Measurements from ENCODE around the gene NNMT. TPM values are rescaled to one million over a fixed set of nuclear protein-coding genes. Genes with fewer than 3 reads are reported as not detected.
A peak's percentile ranks its signal among the peaks of the same experiment; 100 is the strongest.

The NNMT gene
- total and polyA plus RNA-seq, 9 of the 15 experiments (the other 6 are each of a cell fraction or from before 2014, with no cell fraction given), result 6.1 to 15.0 (median 11.2) TPM

- no peak for TF ChIP-seq U2AF1 (optimal IDR thresholded peaks at IDR 0.05; ENCODE audit: low read depth, low read length)
- peak; percentile 64; the same call in 1 of the 2 replicates for TF ChIP-seq ZNF589 (CRISPR knock-in tag; IDR thresholded peaks at IDR 0.05; ENCODE audit: low read depth)
- no peak for TF ChIP-seq ZEB2 (IDR thresholded peaks at IDR 0.05)
- no peak for TF ChIP-seq FOXP1 (CRISPR knock-in tag; IDR thresholded peaks at IDR 0.05)
- peak; percentile 66 for TF ChIP-seq SMAD4 (CRISPR knock-in tag; conservative IDR thresholded peaks at IDR 0.05)
- TF ChIP-seq MGA (IDR thresholded peaks at IDR 0.05), result peak; percentile 74
- TF ChIP-seq GTF2A2 (tag; IDR thresholded peaks at IDR 0.05), result no peak
- no peak for TF ChIP-seq KLF10 (CRISPR knock-in tag; IDR thresholded peaks at IDR 0.05)
- TF ChIP-seq, protein P1, sequence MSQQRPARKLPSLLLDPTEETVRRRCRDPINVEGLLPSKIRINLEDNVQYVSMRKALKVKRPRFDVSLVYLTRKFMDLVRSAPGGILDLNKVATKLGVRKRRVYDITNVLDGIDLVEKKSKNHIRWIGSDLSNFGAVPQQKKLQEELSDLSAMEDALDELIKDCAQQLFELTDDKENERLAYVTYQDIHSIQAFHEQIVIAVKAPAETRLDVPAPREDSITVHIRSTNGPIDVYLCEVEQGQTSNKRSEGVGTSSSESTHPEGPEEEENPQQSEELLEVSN (IDR thresholded peaks at IDR 0.05; ENCODE audit: borderline replicate concordance in 1 of 2, extremely low read depth in 1 of 2, insufficient read depth in 1 of 2, insufficient read length in 1 of 2, low read depth in 1 of 2, low read length in 1 of 2, poor library complexity in 1 of 2, severe bottlenecking in 1 of 2), result peak in 1 of 2 experiments; percentile 54
- TF ChIP-seq RCOR1 (IDR thresholded peaks at IDR 0.05; ENCODE audit: borderline replicate concordance in 1 of 2, low read depth in 2 of 2, low read length in 2 of 2), result 0 out of 4 replicates have a peak, but pooled peaks of 1 of the 2 experiments have one; percentile 29
- TF ChIP-seq MAZ (CRISPR knock-in tag; conservative IDR thresholded peaks at IDR 0.05 in 1 of 2, IDR thresholded peaks at IDR 0.05 in 1 of 2), result peak in 1 of 2 experiments; percentile 45; a peak in 2 of 4 replicates
- no peak for TF ChIP-seq KLF13 (tag; IDR thresholded peaks at IDR 0.05; ENCODE audit: borderline replicate concordance, low read depth)
- no peak for TF ChIP-seq ZKSCAN8 (CRISPR knock-in tag; IDR thresholded peaks at IDR 0.05)
- 0 out of 2 replicates have a peak, but pooled peaks have one; percentile 19 for TF ChIP-seq DPF2 (IDR thresholded peaks at IDR 0.05)
Measured at GRCh38 chr11:114307524-114308203, 11.5 kb downstream of the NNMT start (continued).

Measured in K562 (cell line).